ENCODE measurements around the gene TMEM30A. TPM values are rescaled to one million over a fixed set of nuclear protein-coding genes. Genes with fewer than 3 reads are reported as not detected.

The TMEM30A gene
- total and polyA plus RNA-seq, 2 of the 13 experiments (the other 11 are each of a cell fraction or from before 2014, with no cell fraction given): 17.6 to 54.4 TPM

DNA sequence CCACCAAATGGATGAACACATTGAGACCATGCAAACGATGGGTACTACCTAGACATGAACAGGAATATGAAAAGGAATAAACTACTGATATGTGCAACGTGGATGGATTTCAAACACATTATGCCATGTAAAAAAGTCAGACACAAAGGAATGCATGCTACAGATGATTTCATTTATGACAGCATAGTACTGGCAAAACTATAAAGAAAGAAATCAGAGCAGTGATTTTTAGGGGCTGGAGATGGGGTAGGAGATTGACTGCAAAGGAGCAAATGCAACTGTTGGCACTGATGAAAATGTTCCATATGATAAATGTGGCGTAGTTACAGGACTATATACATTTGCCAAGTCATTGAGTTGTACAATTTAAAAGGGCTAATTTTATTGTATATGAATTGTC is 65.3 kb downstream of the TMEM30A start (continued):
- TF ChIP-seq, protein P1, sequence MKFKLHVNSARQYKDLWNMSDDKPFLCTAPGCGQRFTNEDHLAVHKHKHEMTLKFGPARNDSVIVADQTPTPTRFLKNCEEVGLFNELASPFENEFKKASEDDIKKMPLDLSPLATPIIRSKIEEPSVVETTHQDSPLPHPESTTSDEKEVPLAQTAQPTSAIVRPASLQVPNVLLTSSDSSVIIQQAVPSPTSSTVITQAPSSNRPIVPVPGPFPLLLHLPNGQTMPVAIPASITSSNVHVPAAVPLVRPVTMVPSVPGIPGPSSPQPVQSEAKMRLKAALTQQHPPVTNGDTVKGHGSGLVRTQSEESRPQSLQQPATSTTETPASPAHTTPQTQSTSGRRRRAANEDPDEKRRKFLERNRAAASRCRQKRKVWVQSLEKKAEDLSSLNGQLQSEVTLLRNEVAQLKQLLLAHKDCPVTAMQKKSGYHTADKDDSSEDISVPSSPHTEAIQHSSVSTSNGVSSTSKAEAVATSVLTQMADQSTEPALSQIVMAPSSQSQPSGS (CRISPR knock-in tag; IDR thresholded peaks at IDR 0.05): no peak
- TF ChIP-seq, protein P2, sequence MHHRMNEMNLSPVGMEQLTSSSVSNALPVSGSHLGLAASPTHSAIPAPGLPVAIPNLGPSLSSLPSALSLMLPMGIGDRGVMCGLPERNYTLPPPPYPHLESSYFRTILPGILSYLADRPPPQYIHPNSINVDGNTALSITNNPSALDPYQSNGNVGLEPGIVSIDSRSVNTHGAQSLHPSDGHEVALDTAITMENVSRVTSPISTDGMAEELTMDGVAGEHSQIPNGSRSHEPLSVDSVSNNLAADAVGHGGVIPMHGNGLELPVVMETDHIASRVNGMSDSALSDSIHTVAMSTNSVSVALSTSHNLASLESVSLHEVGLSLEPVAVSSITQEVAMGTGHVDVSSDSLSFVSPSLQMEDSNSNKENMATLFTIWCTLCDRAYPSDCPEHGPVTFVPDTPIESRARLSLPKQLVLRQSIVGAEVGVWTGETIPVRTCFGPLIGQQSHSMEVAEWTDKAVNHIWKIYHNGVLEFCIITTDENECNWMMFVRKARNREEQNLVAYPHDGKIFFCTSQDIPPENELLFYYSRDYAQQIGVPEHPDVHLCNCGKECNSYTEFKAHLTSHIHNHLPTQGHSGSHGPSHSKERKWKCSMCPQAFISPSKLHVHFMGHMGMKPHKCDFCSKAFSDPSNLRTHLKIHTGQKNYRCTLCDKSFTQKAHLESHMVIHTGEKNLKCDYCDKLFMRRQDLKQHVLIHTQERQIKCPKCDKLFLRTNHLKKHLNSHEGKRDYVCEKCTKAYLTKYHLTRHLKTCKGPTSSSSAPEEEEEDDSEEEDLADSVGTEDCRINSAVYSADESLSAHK (CRISPR knock-in tag; IDR thresholded peaks at IDR 0.05; ENCODE audit: borderline replicate concordance): no peak
- TF ChIP-seq, protein P3, sequence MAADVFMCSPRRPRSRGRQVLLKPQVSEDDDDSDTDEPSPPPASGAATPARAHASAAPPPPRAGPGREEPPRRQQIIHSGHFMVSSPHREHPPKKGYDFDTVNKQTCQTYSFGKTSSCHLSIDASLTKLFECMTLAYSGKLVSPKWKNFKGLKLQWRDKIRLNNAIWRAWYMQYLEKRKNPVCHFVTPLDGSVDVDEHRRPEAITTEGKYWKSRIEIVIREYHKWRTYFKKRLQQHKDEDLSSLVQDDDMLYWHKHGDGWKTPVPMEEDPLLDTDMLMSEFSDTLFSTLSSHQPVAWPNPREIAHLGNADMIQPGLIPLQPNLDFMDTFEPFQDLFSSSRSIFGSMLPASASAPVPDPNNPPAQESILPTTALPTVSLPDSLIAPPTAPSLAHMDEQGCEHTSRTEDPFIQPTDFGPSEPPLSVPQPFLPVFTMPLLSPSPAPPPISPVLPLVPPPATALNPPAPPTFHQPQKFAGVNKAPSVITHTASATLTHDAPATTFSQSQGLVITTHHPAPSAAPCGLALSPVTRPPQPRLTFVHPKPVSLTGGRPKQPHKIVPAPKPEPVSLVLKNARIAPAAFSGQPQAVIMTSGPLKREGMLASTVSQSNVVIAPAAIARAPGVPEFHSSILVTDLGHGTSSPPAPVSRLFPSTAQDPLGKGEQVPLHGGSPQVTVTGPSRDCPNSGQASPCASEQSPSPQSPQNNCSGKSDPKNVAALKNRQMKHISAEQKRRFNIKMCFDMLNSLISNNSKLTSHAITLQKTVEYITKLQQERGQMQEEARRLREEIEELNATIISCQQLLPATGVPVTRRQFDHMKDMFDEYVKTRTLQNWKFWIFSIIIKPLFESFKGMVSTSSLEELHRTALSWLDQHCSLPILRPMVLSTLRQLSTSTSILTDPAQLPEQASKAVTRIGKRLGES (CRISPR knock-in tag; IDR thresholded peaks at IDR 0.05; ENCODE audit: borderline replicate concordance): no peak
- TF ChIP-seq POLR2G (IDR thresholded peaks at IDR 0.05; ENCODE audit: low read depth, low read length) (no peak), FOSL2 (CRISPR knock-in tag; IDR thresholded peaks at IDR 0.05) (no peak), TSC22D2 (CRISPR knock-in tag; IDR thresholded peaks at IDR 0.05; ENCODE audit: borderline replicate concordance) (no peak)

Data from HepG2 (cell line).